RWPE1 (cell line): Measurements from ENCODE around the gene FAM131C.
A peak's percentile ranks its signal among the peaks of the same experiment; 100 is the strongest.

ENCODE experiments used
- CTCF ChIA-PET: fragments of 350-600 bp; sonication (Branson Sonifier 250); formaldehyde crosslinking; extraction: SDS; loops from one replicate; lab custom pipeline; 2021; lab: Yijun Ruan, JAX
- POLR2A ChIA-PET: fragments of 400-600 bp; formaldehyde crosslinking; extraction: SDS; loops from one replicate; lab custom pipeline; 2020; ENCODE audit warnings: antibody characterized with exemption; ENCODE audit not compliant: low non-redundant PET; lab: Yijun Ruan, JAX
- DNase-seq: peaks from one replicate; pipeline ENCODE4 v3.0.0; 2012; ENCODE audit warnings: low spot score
- H3K27ac ChIP-seq: fragments of 450-650 bp; 2 replicates; pipeline ENCODE4 v1.5.1; 2017
- TF ChIP-seq, protein P1 (sequence below): fragments of 450-650 bp; conservative IDR thresholded peaks from 2 replicates; pipeline ENCODE4 v1.5.1; 2017; ENCODE audit warnings: low read depth, mild to moderate bottlenecking

The FAM131C gene

GRCh38 chr1:16009030-16009460, 64.4 kb downstream of the FAM131C start:
- peak overlapping the region; percentile 29; the same call in 1 of the 2 replicates for H3K27ac ChIP-seq
- DNase-seq: peak; percentile 64
- CTCF ChIA-PET: interaction anchor here (0.7 to 1.5 kb wide), 3 partner anchors 16 to 24 kb away, joined by 3 to 9 read pairs (median 6); no protein-coding TSS in a partner anchor
- TF ChIP-seq, protein P1, sequence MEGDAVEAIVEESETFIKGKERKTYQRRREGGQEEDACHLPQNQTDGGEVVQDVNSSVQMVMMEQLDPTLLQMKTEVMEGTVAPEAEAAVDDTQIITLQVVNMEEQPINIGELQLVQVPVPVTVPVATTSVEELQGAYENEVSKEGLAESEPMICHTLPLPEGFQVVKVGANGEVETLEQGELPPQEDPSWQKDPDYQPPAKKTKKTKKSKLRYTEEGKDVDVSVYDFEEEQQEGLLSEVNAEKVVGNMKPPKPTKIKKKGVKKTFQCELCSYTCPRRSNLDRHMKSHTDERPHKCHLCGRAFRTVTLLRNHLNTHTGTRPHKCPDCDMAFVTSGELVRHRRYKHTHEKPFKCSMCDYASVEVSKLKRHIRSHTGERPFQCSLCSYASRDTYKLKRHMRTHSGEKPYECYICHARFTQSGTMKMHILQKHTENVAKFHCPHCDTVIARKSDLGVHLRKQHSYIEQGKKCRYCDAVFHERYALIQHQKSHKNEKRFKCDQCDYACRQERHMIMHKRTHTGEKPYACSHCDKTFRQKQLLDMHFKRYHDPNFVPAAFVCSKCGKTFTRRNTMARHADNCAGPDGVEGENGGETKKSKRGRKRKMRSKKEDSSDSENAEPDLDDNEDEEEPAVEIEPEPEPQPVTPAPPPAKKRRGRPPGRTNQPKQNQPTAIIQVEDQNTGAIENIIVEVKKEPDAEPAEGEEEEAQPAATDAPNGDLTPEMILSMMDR: peak; percentile 95
- POLR2A ChIA-PET: no interaction called here
